NCI-H69 (cell line): ENCODE results near the gene TMEM247.
A peak's percentile ranks its signal among the peaks of the same experiment; 100 is the strongest.
"Not testable (repeated sequence)": the region's sequence is repeated elsewhere in the genome, so short reads cannot be mapped to it uniquely, and the experiment has no call there.

Experiments
- DNase-seq: peaks from one replicate; lab custom pipeline; 2025; lab: John Stamatoyannopoulos, UW

Gene TMEM247

DNA sequence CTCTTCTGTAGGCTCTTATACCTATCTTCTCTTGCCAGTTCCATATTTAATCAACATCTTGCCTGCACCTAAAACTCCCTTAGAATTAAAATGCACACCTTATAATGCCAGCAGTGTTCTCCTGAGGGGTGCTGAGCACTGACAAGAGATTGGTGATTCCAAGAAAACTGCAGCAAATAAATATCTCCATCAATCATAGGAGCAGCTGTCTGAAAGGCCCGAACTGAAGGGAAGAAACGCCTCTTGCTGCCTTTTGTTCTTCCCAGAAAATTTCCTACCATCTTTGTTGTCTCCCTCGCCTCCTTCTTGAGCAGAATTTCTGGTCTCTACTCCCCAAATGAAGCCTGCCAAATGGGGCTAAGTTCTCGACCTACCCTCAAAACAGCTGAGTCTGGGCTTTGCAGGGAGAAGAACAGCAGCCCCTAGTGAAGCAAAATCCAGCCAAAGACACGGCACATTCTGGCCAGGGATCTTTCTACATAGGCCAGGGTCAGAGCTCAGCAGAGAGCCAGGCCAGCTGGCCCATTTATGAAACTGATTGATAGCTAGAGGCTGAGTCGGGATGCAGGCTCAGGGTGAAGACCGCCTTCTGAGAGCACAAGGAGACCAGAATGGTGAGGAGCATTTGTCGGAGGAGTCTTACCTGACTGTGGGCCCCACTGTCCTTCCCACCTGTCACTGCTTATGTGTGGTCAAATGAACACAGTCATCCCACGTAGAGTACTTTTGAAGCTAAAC, 20.4 kb upstream of the TMEM247 start:
- no peak for DNase-seq

GRCh38 chr2:46459694-46460093, 19.7 kb upstream of the TMEM247 start:
- no peak for DNase-seq

DNA sequence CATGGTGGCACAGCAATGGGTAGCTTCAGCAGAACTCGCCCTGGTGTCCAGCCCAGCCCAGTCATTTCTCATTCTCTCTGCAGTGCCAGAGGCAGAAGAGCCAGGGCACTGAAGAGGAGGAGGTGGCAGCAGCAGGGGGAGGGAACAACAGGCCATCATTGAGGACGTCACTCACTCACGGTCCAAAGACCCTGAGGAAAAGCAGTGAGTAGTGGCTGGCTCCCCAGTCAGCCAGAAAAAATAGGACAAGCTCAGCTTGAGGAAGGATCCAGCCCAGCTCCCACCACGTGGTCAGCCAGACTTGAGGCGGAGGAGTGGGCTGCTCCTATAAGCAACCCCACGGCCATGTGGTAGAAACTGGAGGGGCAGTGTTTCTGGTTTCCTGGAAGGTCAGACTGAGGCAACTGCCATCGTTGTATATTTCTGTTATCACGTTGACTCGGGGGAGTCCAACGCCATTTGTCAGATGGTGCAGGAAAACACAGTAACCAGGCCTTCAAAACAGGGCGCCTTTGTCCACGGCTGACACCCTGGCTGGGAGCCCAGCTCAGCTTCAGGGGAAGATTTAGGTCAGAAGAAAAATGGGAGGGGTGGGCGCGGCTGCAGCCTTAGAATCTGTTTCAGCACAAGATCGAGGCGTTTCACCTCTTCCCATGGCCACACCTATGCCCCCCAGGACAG, 19.0 kb upstream of the TMEM247 start:
- no peak for DNase-seq

- peak; percentile 7 for DNase-seq
Measured at GRCh38 chr2:46461011-46461674, 18.2 kb upstream of the TMEM247 start.

DNA sequence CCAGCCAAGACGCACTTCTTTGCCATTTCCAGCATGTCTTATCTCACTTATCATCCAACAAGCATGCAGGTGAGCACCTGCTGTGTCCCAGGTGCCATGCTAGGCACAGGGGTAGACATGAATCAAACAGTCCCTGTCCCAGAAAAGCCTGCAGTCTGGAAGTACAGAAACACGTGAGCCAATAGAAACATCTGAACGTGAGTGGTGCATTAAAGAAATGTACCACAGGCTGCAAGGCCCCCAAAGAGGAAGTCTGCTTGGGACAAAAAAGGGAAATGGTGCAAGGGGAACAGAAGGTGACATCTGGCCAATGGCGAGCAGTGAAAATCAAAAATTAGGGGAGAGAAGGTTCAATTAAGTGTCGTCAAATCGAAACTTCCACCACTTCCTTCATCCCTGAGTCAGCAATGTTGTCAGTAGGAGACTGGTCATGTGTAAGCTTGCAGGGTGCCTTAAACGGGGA, 17.6 kb upstream of the TMEM247 start:
- no peak for DNase-seq

DNA sequence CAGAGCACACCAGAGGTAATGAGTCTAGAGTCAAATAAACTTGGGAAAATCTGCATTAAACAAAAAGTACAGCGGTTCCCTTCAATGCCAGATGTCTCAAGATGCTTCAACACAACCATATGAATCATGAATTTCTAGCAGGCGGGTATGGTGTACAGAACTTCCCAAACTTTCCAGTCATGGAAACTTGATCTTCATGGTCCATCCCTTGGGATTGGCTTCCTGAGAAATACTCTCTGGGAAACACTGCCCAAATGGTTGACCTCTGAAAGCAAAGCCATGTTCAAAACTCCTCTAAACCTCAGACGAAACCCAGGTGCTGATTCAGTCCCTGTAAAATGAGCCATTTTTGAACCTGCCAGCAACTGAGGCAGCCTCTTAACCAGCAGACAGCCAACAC, 16.4 kb upstream of the TMEM247 start:
- DNase-seq, result no peak

- DNase-seq, result no peak
Measured at GRCh38 chr2:46469116-46469515, 10.2 kb upstream of the TMEM247 start.

DNA sequence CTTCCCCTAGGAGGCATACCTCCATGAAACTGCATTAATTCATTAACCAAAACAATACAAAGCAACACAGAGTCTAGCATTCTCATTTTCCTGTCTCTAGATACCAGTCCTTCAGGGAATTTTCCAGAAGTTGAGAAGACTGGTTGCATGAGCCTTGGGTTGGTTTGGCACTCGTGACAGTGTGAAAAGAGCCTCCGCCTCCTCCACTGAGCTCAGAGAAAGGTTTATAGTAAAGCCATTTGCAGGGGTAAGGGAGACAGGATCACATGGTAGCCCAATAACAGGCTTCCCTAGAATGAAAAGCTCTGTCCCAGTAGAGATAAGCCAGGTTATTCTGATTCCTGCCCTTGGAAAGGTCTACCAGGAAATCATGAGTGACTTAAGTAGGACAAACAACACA, 9.7 kb upstream of the TMEM247 start:
- DNase-seq, result no peak

DNA sequence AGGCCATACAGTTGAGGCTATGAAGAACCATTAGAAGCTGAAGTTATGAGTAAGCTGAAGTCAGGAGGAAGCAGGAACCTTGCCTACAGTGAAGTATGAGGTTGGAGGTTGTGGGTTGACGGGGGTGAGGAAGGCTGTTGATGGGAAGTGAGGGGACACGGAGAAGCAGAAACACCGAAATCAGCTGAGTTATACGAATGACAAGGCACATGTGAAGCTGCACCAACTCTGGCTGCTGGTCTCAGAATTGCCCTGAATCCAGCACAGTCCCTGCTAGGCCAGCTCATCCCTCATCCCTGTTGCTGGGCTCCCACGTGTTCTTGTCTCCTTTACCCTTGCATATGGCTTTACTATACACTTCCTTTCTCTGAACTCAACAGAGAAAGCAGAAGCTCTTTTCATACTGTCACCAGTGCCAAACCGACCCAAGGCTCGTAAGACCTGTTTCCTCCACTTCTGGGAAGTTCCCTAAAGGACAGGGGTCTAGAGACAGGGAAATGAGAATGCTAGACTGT, 9.2 kb upstream of the TMEM247 start:
- no peak for DNase-seq

DNA sequence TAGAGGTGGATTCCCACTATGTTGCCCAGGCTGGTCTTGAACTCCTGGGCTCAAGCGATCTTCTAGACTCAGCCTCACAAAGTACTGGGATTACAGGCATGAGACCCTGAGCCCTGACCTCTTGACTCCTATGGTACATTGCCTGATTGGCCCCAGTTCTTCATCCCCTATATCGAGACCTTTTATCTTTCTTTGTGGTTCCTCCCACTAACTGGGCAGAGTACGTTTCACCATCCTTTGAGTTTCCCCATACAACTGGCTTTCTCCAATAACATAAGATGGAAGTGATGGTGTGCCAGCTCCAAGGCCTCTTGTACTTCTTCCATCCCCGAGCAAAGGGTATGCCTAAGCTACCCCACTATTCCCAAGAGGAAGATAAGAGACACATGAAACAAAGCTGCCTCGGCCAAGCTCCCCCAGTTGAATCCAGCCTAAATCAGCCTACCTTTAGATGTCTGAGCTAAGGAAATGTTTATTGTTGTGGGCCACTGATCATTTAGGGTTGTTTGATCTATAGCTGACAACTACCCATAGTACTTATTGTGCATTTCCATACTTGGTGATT, 8.3 kb upstream of the TMEM247 start:
- DNase-seq, result no peak

- DNase-seq, result no peak
Measured at GRCh38 chr2:46471697-46472096, 7.7 kb upstream of the TMEM247 start.

GRCh38 chr2:46472165-46472564, 7.2 kb upstream of the TMEM247 start:
- DNase-seq, result not testable (repeated sequence)

GRCh38 chr2:46477462-46477861, 1.9 kb upstream of the TMEM247 start:
- peak; percentile 4 for DNase-seq

DNA sequence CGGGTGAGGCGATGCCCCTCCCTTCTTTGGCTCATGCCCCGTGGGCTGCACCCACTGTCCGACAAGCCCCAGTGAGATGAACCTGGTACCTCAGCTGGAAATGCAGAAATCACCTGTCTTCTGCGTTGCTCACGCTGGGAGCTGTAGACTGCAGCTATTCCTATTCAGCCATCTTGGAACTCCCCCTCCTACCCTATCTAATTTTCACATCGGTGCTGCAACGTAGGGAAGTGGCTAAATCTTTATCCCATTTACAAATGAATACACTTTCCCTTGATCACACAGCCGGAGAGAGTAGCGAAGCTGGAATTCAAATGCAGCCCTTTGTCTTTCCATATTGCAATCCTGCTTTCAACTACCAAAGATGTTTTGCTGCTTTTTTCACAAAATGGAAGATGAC, 1.4 kb upstream of the TMEM247 start:
- DNase-seq, result no peak

DNA sequence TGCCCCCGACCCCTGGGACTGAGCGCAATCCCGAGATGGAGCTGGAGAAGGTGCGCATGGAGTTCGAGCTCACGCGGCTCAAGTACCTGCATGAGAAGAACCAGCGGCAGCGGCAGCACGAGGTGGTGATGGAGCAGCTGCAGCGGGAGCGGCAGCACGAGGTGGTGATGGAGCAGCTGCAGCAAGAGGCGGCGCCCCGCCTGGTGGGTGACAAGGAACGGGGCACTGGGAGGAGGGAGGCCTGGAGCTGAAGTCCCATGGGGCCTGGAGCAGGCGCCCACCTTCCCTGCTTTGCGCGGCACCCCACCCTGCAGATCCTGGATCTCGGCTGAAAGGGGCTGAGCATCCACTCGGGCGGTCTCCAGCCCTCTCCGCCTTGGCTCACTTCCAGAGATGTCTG, 1.2 kb downstream of the TMEM247 start:
- peak; percentile 13 for DNase-seq

DNA sequence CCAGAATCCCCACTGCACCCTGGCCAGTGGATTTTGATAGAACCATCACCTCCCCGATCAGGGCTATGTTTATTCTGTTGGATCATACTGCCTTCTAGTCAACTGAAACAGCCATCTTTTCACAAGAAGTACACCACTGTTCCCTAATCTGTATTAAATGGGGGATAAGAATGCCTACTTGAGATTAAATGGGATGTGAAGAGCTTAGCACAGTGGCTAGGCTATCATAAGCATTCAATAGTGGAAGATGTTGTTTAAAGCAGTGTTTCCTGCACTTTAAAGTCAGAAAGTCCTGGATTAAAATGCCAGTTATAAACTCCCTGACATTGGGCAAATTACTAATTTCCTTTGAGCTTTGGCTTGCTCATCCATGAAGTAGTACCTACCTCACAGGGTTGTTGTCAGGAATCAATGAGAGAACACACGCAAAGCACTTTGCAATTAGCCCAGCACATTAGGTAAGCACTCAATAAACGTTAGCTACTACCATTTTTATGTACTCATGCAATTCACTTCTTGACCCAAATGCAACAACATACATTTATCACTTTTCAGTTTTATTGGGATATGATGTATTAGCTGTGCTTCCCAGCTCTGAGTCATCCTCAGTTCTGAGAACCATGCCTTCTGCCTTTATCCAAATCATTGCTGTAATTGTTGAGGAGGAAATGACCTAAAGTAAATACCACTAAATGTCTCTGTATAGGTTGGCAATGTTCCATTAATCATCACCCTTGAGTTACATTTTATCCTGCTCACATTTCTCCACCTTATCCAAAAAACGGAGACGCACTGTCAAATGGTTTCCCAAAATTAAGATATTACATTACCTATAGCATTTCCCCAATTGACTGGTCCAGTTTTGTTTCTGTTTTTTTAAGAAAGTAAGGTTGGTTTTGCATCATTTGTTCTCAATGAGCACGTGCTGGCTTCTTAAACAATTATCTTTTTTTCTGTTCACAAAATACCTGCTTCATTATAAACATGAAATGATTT, 2.1 kb downstream of the TMEM247 start:
- peak; percentile 69 for DNase-seq

GRCh38 chr2:46482490-46482889, 3.1 kb downstream of the TMEM247 start:
- no peak for DNase-seq

GRCh38 chr2:46485002-46485401, 5.6 kb downstream of the TMEM247 start:
- DNase-seq, result no peak

DNA sequence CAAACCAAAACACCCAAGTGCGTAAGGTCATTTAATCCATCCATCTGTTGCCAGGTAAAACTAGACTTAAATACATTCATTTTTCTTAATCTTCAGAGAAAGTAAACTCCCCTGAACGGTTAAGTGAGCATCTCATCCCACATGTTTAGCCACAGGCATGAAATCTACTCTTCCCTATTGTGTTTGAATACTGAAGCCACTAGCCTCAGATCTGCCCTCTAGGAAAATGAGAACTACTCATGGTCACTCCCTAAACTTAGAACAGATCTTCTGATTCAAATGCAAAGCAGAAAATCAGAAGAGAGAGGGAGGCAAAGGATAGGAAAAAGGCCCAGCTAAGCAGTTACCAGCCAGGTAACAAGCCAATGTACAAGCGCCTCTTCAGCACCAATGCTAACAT, 7.1 kb downstream of the TMEM247 start:
- no peak for DNase-seq

GRCh38 chr2:46487667-46488335, 8.4 kb downstream of the TMEM247 start:
- no peak for DNase-seq

DNA sequence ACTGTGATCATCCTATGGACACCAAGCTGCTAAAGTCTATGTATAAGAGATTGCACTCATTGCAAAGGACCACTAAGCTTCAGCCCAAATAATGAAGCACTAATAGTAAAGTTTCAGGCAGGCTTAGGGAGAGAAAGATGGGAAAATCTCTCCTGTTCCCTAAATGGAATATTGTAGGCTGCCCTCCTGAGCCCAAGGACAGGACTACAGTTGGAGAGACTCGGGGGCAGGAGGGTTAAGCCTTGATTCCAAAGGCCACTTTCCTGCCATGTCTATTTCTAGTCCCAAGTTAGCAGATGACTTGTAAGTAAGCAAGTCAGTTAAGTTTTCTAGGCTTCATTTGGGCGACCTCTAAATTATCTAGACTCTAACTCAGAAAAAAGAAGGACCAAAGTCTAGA, 9.0 kb downstream of the TMEM247 start:
- no peak for DNase-seq
